Type B pancreatic cell (in vitro differentiated cells): ENCODE measurements around the gene ATP11C. TPM values are rescaled to one million over a fixed set of nuclear protein-coding genes. Genes with fewer than 3 reads are reported as not detected.
"Not testable (repeated sequence)": the region's sequence is repeated elsewhere in the genome, so short reads cannot be mapped to it uniquely, and the experiment has no call there.

Experiments used
- DNase-seq: peaks from one replicate; pipeline ENCODE4 v3.0.0; 2021; ENCODE audit warnings: mixed read lengths; ENCODE audit not compliant: unreplicated experiment; ENCODE audit errors: extremely low spot score
- H3K27ac Mint-ChIP-seq: 2 replicates; pipeline ENCODE4 v1.8.0; 2021; ENCODE audit warnings: mild to moderate bottlenecking, mixed read lengths
- H3K27me3 Mint-ChIP-seq: 2 replicates; pipeline ENCODE4 v1.8.0; 2021; ENCODE audit warnings: mixed read lengths
- H3K36me3 Mint-ChIP-seq: 2 replicates; pipeline ENCODE4 v1.8.0; 2021; ENCODE audit warnings: mixed read lengths
- H3K4me1 Mint-ChIP-seq: one replicate; pipeline ENCODE4 v1.8.0; 2021; ENCODE audit warnings: mixed read lengths; ENCODE audit not compliant: unreplicated experiment
- H3K4me3 Mint-ChIP-seq: 2 replicates; pipeline ENCODE4 v1.8.0; 2021; ENCODE audit warnings: mild to moderate bottlenecking, mixed read lengths
- H3K9me3 Mint-ChIP-seq: 2 replicates; pipeline ENCODE4 v1.8.0; 2021; ENCODE audit warnings: mixed read lengths
- CTCF ChIP-seq: fragments of 200-600 bp; sonication (generic); conservative IDR thresholded peaks from 2 replicates; pipeline ENCODE4 v1.5.0; 2021; ENCODE audit warnings: antibody characterized with exemption, mild to moderate bottlenecking
- total RNA-seq: library from RNA; stranded (reverse); gene quantifications from 2 replicates; pipeline ENCODE4 v1.2.1, GENCODE V29; 2021; ENCODE audit warnings: low replicate concordance

Gene ATP11C
- total RNA-seq, 1 donor from 2014 or later = 18.9 TPM

- no peaks in the 10 kb centered on the region for H3K27me3 Mint-ChIP-seq
Measured at GRCh38 chrX:139924069-139924695, 8.7 kb downstream of the ATP11C start.

DNA sequence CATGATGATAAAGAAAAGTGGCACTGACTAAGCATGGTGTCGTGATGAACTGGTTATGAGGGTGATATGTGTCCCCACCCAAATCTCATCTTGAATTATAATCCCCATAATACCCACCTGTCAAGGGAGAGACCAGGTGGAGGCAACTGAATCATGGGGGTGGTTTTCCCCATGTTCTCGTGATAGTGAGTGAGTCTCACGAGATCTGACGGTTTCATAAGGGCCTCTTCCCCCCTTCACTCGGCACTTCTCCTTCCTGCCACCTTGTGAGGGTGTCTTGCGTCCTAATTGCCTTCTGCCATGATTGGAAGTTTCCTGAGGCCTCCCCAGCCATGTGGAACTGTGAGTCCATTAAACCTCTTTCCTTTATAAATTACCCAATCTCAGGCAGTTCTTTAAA lies 11.7 kb downstream of the ATP11C start:
- H3K9me3 Mint-ChIP-seq, DNase-seq, H3K36me3 Mint-ChIP-seq, H3K4me1 Mint-ChIP-seq, H3K27ac Mint-ChIP-seq, H3K4me3 Mint-ChIP-seq, H3K27me3 Mint-ChIP-seq: not testable (repeated sequence)

More at GRCh38 chrX:139924069-139924695, 8.7 kb downstream of the ATP11C start:
- H3K4me3 Mint-ChIP-seq = no peak overlapping the region
- H3K27ac Mint-ChIP-seq = no peak overlapping the region
- no peak for DNase-seq
- no peaks in the 10 kb centered on the region for H3K9me3 Mint-ChIP-seq
- H3K4me1 Mint-ChIP-seq = no peaks in the 10 kb centered on the region
- no peaks in the 10 kb centered on the region for H3K36me3 Mint-ChIP-seq
- no peak for TF ChIP-seq CTCF

DNA sequence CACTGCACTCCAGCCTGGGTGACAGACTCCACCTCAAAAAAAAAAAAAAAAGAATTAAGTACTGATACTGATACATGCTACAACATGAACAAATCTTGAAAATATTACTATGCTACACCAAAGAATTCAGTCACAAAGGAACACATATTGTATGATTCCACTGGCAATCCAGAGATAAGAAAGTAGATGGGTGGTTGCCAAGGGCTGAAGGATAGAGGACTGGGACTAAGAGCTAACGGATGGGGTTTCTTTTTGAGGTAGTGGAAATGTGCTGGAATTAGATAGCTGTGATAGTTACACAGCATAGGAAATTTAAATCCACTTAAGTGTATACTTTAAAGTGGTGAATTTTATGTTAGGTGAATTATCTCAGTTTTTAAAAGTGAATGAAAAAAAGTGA lies 12.5 kb downstream of the ATP11C start:
- H3K4me1 Mint-ChIP-seq = no peaks in the 10 kb centered on the region
- H3K27ac Mint-ChIP-seq = no peak overlapping the region
- TF ChIP-seq CTCF = no peak
- H3K27me3 Mint-ChIP-seq = no peaks in the 10 kb centered on the region
- no peak overlapping the region for H3K4me3 Mint-ChIP-seq
- peaks cover 3% of the 10 kb centered on the region for H3K36me3 Mint-ChIP-seq
- H3K9me3 Mint-ChIP-seq = no peaks in the 10 kb centered on the region
- DNase-seq = no peak

GRCh38 chrX:139914421-139914820 lies 18.4 kb downstream of the ATP11C start:
- no peaks in the 10 kb centered on the region for H3K9me3 Mint-ChIP-seq
- no peak for DNase-seq
- H3K36me3 Mint-ChIP-seq = peaks cover 6% of the 10 kb centered on the region
- no peaks in the 10 kb centered on the region for H3K4me1 Mint-ChIP-seq
- no peaks in the 10 kb centered on the region for H3K27me3 Mint-ChIP-seq
- TF ChIP-seq CTCF = no peak
- H3K4me3 Mint-ChIP-seq = no peak overlapping the region
- no peak overlapping the region for H3K27ac Mint-ChIP-seq

- no peaks in the 10 kb centered on the region for H3K4me1 Mint-ChIP-seq
- TF ChIP-seq CTCF = no peak
- H3K27me3 Mint-ChIP-seq = no peaks in the 10 kb centered on the region
- H3K36me3 Mint-ChIP-seq = peaks cover 6% of the 10 kb centered on the region
- no peaks in the 10 kb centered on the region for H3K9me3 Mint-ChIP-seq
- no peak overlapping the region for H3K4me3 Mint-ChIP-seq
- no peak overlapping the region for H3K27ac Mint-ChIP-seq
- DNase-seq = no peak
Measured at GRCh38 chrX:139909712-139910111, 23.1 kb downstream of the ATP11C start.

DNA sequence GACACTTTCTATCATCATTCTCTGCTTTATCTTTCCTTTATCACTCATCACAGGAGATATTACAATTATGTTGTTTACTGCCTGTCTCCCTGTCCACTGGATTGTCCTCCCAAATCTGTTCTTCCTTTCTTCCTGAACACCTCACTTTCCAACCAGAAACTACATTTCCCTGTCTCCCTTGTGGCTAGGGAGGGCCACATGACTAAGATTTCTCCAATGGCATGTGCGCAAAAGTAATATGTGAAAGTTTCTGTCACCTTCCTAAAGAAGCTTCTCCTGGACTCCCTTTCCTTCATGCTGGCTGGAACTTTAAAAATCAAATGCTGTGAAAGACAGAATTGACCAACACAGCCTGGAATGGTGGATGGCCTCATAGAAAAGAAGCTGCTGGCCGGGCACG lies 25.8 kb downstream of the ATP11C start:
- TF ChIP-seq CTCF = no peak
- Mint-ChIP-seq H3K36me3 (peaks cover 6% of the 10 kb centered on the region), H3K27ac (no peak overlapping the region), H3K27me3 (no peaks in the 10 kb centered on the region), H3K9me3 (no peaks in the 10 kb centered on the region), H3K4me3 (no peak overlapping the region), H3K4me1 (no peaks in the 10 kb centered on the region)
- DNase-seq = no peak
